22Rv1 (cell line): ENCODE data around the gene ALG8.

Experiments
- ZFX ChIP-seq: fragments of 450-650 bp; IDR thresholded peaks from 2 replicates; pipeline ENCODE4 v1.6.1; 2017; ENCODE audit warnings: antibody characterized with exemption, borderline replicate concordance
- TF ChIP-seq, protein P1 (sequence below): fragments of 450-650 bp; IDR thresholded peaks from 2 replicates; pipeline ENCODE4 v1.5.1; 2017; ENCODE audit warnings: mild to moderate bottlenecking

DNA sequence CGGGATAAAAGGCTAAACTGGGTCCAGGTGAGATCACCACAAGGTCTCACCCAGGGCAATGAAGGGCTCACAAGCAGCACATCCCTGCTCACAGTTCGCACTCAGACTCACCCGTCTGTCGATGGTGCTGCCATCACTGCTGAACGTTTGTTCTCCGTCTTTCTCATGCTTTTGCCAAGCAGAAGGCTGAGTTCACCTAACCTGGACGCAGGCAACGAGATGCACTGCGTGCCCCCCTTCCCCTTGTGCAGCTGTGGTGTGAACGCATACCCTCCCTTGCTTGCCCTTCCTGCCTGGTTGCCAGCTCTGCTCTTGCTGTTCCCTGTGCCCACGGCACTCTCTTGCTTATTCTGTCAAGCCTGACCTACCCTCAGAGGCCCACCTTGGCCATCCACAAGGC, 31.0 kb upstream of the ALG8 start:
- TF ChIP-seq, protein P1, sequence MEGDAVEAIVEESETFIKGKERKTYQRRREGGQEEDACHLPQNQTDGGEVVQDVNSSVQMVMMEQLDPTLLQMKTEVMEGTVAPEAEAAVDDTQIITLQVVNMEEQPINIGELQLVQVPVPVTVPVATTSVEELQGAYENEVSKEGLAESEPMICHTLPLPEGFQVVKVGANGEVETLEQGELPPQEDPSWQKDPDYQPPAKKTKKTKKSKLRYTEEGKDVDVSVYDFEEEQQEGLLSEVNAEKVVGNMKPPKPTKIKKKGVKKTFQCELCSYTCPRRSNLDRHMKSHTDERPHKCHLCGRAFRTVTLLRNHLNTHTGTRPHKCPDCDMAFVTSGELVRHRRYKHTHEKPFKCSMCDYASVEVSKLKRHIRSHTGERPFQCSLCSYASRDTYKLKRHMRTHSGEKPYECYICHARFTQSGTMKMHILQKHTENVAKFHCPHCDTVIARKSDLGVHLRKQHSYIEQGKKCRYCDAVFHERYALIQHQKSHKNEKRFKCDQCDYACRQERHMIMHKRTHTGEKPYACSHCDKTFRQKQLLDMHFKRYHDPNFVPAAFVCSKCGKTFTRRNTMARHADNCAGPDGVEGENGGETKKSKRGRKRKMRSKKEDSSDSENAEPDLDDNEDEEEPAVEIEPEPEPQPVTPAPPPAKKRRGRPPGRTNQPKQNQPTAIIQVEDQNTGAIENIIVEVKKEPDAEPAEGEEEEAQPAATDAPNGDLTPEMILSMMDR: no peak
- no peak for TF ChIP-seq ZFX
